ENCODE results near the gene UTP14C. TPM values are rescaled to one million over a fixed set of nuclear protein-coding genes. Genes with fewer than 3 reads are reported as not detected.

The UTP14C gene
- total RNA-seq, 1 donor from 2014 or later, result 19.7 TPM

DNA sequence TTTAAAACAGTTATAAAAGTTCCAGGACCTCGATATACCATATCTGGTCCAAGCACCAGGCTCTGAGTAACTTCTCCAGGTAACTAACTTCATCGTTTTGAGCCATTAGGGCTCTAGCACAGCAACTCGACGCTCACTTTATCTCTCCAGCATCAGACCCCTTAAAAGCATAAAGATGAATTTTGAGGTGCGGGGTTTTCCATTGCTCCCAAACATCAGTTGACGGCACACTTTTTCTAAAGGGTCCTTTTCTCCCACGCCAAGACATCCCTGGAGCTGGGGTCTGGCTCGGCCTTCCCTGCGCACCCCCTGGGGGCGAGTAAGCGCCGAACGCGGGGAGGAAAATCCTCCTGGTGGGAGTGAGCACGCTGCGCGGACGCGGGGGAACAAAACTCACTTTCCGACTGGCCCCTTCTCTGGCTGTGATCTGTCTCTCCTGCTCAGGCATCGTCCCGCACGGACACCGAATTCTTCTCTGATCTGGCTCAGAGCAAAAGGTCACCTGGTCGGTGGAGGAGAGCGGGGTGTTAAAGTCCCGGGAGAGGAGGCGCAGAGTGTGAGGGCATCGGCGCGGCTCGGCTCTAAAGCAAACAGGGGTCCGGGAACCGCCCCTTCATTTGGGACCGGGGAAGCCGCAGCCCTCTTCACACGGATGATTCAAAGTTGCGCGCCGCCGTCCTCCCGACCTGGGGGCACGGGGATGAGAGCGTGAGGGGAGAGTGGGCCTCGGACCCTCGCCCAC, 13.4 kb upstream of the UTP14C start, which contains the start of gene ATP7B:
Gene ATP7B (minus strand): TSS at position 561 of the 742 bp plus-strand sequence. CDS start 113 bp downstream, at position 448.
- peaks cover 19% of the 10 kb centered on the region for H3K4me1 Mint-ChIP-seq
- DNase-seq (ENCODE audit: low read depth, low spot score), result no peak
- no peaks in the 10 kb centered on the region for H3K9me3 Mint-ChIP-seq
- peaks cover 9% of the 10 kb centered on the region for H3K36me3 Mint-ChIP-seq (ENCODE audit: low read depth)
- TF ChIP-seq, protein P1, sequence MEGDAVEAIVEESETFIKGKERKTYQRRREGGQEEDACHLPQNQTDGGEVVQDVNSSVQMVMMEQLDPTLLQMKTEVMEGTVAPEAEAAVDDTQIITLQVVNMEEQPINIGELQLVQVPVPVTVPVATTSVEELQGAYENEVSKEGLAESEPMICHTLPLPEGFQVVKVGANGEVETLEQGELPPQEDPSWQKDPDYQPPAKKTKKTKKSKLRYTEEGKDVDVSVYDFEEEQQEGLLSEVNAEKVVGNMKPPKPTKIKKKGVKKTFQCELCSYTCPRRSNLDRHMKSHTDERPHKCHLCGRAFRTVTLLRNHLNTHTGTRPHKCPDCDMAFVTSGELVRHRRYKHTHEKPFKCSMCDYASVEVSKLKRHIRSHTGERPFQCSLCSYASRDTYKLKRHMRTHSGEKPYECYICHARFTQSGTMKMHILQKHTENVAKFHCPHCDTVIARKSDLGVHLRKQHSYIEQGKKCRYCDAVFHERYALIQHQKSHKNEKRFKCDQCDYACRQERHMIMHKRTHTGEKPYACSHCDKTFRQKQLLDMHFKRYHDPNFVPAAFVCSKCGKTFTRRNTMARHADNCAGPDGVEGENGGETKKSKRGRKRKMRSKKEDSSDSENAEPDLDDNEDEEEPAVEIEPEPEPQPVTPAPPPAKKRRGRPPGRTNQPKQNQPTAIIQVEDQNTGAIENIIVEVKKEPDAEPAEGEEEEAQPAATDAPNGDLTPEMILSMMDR (conservative IDR thresholded peaks at IDR 0.05), result peak; percentile 41
- H3K4me3 Mint-ChIP-seq, result peak within 1 kb of the TSS; percentile 100
- H3K27me3 Mint-ChIP-seq (ENCODE audit: low read depth), result peaks cover 21% of the 10 kb centered on the region
- H3K27ac Mint-ChIP-seq (ENCODE audit: unreplicated experiment), result peak within 1 kb of the TSS; percentile 98

DNA sequence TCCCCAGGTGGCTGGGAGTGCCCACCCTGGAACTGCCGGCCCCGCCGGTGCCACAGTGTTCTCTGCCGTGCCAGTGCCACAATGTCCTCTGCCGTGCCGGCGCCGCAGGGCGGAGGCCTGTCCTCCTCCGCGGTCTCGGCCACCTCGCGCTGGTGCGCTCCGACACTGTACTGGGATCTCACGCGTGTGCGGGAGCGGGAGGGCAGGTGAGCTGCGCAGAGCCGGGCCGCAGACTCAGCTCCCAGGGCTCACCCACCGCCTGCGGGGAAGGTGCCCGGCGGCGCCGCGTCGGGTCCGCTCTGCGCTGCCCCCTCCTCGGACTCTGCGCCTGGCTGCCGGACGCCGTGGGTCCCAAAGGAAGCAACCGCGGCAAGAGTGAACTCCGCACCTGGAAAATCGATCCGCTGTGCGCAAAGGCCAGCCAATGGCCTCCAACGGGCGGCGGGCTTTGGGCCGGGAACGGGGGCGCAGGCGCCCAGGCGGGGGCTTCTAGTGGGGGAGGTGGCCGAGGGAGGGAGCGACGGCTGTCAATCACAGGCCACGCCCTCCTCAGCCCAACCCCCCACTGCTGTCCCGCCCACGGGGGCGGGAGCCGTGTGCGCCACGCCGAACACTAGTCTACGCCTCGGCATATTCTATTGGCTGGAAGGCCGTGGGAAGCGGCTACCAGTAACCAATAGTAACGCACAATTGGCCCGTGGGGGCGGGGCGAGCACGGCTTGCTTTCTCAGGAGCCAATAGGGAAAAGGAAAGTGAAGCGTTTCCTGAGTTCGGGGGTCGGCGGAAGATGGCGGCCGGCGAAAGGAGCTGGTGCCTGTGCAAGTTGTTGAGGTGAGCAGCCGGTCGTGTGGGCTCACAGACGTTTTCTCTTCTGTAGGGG, 12.6 kb upstream of the UTP14C start, which contains the start of gene ALG11:
Gene ALG11 (plus strand): TSS at position 767 of the 880 bp plus-strand sequence. CDS start 21 bp downstream, at position 788.
- TF ChIP-seq, protein P1 (conservative IDR thresholded peaks at IDR 0.05), result no peak
- peak within 1 kb of the TSS; percentile 98 for H3K27ac Mint-ChIP-seq (ENCODE audit: unreplicated experiment)
- H3K4me1 Mint-ChIP-seq, result peaks cover 19% of the 10 kb centered on the region
- peaks cover 12% of the 10 kb centered on the region for H3K36me3 Mint-ChIP-seq (ENCODE audit: low read depth)
- peak within 1 kb of the TSS; percentile 100 for H3K4me3 Mint-ChIP-seq
- DNase-seq (ENCODE audit: low read depth, low spot score), result peak; percentile 100
- no peaks in the 10 kb centered on the region for H3K9me3 Mint-ChIP-seq
- H3K27me3 Mint-ChIP-seq (ENCODE audit: low read depth), result peaks cover 21% of the 10 kb centered on the region

DNA sequence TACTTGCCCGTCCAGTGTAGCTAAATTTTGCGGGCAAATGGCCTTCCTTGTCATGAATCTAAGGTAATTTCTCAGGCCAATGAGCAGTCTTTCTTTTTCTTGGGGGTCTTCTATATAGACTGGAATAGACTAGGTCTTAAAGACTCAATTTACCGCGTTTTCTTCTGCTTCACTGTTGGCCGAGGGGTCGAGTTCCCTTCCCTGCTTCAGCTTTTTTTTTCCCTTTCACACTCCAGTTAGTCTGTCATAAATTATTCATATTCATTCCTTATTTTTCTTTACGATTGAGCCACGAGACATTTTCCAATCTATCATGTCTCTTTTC, 12.0 kb upstream of the UTP14C start:
- TF ChIP-seq, protein P1 (conservative IDR thresholded peaks at IDR 0.05), result no peak
- H3K27me3 Mint-ChIP-seq (ENCODE audit: low read depth), result peaks cover 21% of the 10 kb centered on the region
- peaks cover 12% of the 10 kb centered on the region for H3K36me3 Mint-ChIP-seq (ENCODE audit: low read depth)
- H3K27ac Mint-ChIP-seq (ENCODE audit: unreplicated experiment), result peak overlapping the region; percentile 98
- peak overlapping the region; percentile 100 for H3K4me3 Mint-ChIP-seq
- H3K9me3 Mint-ChIP-seq, result no peaks in the 10 kb centered on the region
- no peak for DNase-seq (ENCODE audit: low read depth, low spot score)
- H3K4me1 Mint-ChIP-seq, result peaks cover 19% of the 10 kb centered on the region

DNA sequence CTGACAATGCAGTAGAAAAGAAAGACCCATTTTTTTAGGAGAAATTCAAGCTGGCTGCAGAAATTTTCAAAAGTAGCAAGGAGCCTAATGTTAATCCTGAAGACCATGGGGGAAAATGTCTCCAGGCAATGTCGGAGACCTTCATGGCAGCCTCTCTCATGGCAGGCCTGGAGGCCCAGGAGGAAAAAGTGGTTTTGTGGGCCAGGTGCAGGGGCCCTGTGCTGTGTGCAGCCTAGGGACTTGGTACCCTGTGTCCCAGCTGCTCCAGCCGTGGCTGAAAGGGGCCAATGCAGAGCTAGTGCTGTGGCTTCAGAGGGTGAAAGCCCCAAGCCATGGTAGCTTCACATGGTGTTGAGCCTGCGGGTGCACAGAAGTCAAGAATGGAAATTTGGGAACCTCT, 8.2 kb upstream of the UTP14C start:
- peaks cover 30% of the 10 kb centered on the region for H3K36me3 Mint-ChIP-seq (ENCODE audit: low read depth)
- peaks cover under 1% of the 10 kb centered on the region for H3K27me3 Mint-ChIP-seq (ENCODE audit: low read depth)

DNA sequence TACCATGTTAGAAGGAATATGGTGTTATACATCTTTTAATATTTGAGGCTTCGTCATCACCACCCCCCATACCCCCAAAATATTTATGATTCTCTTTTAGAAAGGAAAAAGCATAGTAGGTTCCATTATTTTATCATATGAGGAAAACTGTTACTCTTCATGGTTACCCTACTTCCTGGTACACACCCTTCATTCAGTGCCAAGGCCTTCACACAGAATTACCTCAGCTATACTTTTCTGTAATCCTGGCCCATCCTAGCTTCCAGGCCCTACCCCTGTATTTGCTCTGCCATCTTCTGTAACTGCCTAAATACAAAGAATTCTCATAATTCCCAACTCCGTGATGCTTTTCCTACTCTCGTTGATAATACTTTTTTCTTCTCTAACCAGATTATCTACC, 4.3 kb upstream of the UTP14C start:
- Mint-ChIP-seq H3K4me3 (no peak overlapping the region), H3K4me1 (no peaks in the 10 kb centered on the region), H3K27me3 (ENCODE audit: low read depth) (no peaks in the 10 kb centered on the region), H3K27ac (ENCODE audit: unreplicated experiment) (no peak overlapping the region), H3K36me3 (ENCODE audit: low read depth) (peaks cover 37% of the 10 kb centered on the region), H3K9me3 (no peaks in the 10 kb centered on the region)
- TF ChIP-seq, protein P1 (conservative IDR thresholded peaks at IDR 0.05), result no peak
- DNase-seq (ENCODE audit: low read depth, low spot score), result no peak

More for the DNA sequence above, 8.2 kb upstream of the UTP14C start:
- Mint-ChIP-seq H3K4me1 (peaks cover 8% of the 10 kb centered on the region), H3K27ac (ENCODE audit: unreplicated experiment) (no peak overlapping the region), H3K9me3 (no peaks in the 10 kb centered on the region), H3K4me3 (peak overlapping the region; percentile 39)
- TF ChIP-seq, protein P1 (conservative IDR thresholded peaks at IDR 0.05), result no peak
- DNase-seq (ENCODE audit: low read depth, low spot score), result no peak
